ENCODE measurements around the gene SCARB1.

SCARB1 gene

DNA sequence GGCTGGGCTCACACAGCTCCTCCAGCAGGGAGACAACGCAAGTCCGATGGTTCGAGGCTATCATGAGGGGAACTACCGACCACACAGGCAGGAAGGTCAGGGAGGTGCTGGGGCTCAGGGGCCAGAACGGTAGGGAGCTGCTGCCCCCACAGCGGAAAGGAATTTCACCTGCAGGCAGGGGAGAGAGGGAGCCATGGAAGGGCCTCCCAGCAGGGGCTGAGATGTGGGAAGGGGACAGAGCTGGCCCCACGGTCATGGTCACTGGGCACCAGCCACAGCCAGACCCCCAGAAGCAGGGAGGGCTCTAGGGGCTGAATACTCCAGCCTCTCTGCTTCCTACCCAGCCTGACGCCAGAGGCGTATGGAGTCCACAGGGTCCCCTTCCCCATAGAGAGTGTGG lies 103.1 kb downstream of the SCARB1 start:
- no peak for DNase-seq (ENCODE audit: low spot score)

DNA sequence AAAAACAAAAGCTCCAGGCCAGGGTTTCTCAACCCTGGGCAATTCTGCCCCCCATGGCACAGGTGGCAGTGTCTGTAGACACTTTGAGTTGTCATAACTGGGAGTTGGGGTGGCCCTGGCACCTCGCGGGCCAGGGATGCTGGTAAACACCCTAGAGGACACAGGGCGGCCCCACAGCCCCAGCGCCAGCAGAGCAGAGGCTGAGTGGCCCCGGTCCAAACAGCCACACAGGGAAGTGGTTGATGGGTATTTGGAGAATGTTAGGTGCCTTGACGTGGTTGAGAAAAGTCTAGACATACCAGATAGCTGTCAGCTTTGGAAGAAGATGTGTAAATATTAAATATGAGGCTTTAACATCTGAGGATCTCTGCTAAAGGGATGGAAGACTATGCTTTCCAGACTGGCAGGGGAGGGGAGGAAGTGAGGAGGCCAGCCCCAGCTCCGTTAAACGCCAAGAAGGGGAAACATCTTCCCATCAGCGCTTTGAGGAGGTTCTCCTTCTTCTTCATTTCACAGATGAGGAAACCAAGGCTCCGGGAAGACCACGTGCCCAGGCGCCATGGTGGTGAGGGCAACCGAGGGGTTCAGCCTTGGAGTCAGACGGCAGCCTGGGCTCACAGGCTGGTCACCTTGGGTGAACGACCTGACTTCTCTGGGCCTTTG lies 103.7 kb downstream of the SCARB1 start:
- DNase-seq (ENCODE audit: low spot score) = no peak

DNA sequence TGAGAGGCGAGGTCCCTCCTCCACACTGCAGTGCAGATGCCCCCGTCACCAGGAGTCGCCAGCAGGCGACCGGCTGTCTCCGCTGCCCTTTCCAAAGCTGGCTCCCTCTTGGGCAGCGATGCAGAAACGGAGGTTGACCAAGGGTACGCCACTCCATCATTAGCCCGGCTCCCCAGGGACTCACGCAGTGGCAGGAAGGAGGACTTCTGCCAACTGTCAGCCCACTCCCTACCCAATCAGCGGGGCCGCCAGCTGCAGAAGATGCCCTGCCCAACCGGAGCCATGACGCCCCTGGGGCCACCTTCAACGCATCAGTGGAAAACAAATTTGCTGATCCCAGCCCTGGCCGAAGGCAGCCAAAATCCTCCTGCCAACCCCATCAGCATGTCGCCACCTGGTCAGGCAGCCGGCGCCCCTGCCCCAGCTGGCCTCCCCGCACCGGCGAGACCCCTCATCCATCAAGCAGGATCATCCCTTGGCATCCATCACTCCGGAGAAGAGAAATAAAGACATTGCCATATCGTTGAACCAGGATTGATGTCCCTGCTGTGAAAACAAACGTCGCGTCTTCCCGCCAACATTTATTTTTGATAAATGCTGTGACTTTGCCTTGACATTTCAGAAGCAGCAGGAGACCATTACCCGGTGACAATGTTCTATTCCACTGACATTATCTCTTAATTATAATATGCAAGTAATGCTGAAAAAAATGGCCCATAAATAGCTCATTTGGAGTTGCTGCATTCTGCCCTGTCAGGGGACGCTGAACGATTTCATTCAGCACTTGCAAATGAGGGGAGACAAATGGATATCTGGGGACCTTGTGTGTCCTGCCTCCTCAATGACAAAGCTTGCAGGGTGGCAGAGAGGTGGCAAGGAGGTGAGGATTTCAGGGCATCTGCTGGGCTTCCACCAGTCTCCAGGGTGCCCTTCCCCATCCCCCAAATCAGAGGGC lies 105.1 kb downstream of the SCARB1 start:
- DNase-seq (ENCODE audit: low spot score) = no peak

GRCh38 chr12:124757329-124757728 lies 106.3 kb downstream of the SCARB1 start:
- no peak for DNase-seq (ENCODE audit: low spot score)

- no peak for DNase-seq (ENCODE audit: low spot score)
These were observed 106.9 kb downstream of the SCARB1 start for GRCh38 chr12:124756760-124757159.

- DNase-seq (ENCODE audit: low spot score) = no peak
These were observed 107.5 kb downstream of the SCARB1 start for GRCh38 chr12:124756166-124756565.

GRCh38 chr12:124755801-124756148 lies 107.9 kb downstream of the SCARB1 start:
- no peak for DNase-seq (ENCODE audit: low spot score)

GRCh38 chr12:124754949-124755800 lies 108.5 kb downstream of the SCARB1 start:
- DNase-seq (ENCODE audit: low spot score) = peak; percentile 81

GRCh38 chr12:124754491-124754890 lies 109.2 kb downstream of the SCARB1 start:
- no peak for DNase-seq (ENCODE audit: low spot score)

DNA sequence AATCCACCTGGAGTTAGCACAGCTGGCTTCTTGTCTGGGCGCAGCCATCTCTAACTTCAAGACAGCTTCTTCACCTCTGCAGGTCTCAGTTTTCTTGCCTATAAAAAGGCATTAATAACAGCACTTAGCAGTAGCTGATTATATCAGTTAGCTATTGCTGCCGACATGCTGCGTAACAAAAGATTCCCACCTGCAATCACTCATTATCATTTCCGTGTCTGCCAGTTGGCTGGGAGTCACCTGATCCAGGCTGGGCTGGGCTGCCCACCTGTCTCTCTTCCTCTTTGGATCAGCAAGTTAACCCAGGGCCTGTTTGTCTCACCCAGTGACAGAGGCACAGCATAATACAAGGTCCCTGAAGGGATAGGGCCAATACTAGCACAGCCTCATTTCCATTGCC lies 109.7 kb downstream of the SCARB1 start:
- no peak for DNase-seq (ENCODE audit: low spot score)

DNA sequence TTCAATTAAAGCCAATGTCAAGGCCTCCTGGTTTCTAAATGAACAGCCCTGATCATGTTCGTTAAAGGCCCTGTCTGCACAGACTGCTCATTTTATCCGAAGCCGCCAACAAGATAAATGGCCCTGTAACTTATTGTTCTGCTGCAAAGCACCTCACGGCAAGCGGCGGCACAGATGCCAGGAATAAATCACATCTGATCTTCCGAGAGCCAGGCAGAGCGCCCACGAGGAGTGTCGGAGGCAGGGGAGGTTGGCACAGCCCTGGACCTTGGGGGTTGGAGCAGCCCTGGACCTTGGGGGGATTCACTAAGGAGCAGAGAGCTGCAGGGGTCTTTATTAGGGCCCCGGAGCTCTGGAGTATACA lies 110.5 kb downstream of the SCARB1 start:
- no peak for DNase-seq (ENCODE audit: low spot score)

DNA sequence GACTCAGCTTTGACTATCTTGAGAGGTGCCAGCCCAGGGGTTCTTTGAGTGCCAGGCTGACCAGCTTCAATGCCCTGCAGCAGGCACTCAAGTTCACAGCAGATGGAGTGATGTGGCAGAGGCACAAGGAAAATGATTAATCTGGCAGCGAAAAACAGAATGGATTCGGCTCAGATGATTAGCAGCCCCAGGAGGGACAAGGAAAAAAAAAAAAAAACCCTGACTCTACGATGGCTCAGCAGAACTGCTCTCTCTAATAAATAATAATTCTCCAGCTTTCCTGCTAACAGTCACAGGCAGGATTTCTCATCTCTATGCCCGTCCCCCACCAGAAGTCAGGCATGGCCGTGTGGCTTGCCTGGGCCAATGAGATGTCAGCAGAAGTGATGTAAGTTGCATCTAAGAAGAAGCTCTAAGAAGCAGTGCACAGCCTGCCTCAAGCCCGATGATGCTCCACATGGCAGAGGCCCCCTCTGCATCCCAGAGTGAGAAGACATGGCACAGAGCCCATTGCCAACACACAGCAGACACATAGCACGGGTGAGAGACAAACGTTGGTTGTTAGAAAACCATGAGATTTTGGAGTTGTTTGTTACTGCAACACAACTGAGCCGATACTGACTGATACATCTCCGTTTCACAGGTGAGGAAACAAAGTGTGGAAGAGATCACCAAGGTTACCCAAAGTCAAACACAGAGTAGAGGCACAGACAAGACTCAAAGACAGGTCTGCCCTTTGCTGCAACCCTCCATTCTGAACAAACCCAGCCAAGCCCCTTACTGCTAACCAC lies 111.0 kb downstream of the SCARB1 start:
- peak; percentile 65 for DNase-seq (ENCODE audit: low spot score)

- no peak for DNase-seq (ENCODE audit: low spot score)
These were observed 111.9 kb downstream of the SCARB1 start for GRCh38 chr12:124751654-124752355.

DNA sequence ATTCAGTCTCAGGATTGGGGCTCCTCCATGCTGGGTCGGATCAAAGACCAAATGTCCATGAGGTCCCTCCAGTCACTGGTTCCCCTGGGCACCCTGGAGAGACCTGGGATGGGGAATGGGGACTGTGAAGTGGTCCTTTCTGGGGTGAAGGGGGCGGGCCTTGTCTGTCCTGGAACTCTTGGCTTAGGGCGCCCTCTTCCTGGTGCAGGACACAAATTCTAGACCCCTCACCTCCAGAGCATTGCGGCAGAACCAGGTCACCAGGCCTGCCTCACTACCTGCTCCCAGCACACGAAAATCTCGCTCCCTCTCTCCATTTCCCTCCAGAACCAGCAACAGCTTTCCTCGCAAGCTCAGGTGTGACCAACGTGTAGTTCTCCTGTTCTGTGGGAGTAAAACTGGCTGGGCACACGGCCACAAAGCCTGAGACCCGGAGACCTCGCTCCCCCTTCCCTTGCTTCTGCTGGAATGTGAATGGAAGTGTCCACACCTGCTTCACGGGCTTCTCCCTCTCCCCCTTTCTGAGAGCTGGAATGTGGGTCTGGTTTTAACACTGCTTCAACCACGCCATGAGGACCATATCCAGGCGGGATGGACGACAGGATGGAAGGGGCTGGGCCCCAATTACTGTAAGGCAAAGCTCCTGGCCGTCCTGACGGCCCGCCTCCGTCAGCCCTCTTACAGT lies 112.7 kb downstream of the SCARB1 start:
- DNase-seq (ENCODE audit: low spot score) = peak; percentile 72

DNA sequence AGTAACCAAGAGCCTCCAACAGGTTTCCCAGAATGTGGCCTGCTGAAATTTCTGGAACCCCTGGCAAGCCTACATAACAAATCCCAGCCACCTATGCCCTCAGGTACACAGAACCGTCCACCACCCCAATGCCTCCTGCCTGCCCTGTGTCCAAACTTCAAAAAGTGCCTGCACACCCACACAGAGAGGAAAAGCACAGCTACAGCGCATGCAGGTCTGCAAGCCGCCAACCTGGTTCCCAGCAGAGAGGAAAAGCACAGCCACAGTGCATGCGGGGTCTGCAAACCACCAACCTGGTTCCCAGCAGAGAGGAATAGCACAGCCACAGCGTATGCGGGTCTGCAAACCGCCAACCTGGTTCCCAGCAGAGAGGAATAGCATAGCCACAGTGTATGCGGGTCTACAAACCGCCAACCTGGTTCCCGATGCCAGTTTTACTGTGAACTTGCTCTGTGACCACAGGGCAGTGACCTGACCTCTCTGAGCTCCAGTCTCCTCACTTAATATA lies 113.5 kb downstream of the SCARB1 start:
- no peak for DNase-seq (ENCODE audit: low spot score)

DNA sequence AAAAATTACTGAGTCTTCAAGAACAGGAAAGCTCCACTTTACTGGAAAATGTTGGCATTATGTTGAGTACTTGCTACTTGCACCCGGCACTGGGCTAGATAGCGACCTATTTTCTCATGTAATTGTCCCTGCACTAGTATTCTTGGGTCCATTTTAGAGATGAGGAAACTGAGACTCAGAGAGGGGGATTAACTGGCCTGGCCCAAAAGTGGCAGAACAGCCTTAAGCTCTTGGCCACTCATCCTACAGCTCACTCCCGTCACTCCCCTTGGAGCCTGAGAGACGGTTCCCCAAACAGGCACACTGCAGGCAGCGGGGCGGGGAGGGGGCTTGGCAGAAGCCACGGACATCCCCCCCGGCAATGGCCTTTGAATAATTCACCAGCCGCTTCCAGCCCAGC lies 113.9 kb downstream of the SCARB1 start:
- no peak for DNase-seq (ENCODE audit: low spot score)

- no peak for DNase-seq (ENCODE audit: low spot score)
These were observed 116.1 kb downstream of the SCARB1 start for GRCh38 chr12:124747426-124748161.

GRCh38 chr12:124746649-124747425 lies 116.8 kb downstream of the SCARB1 start:
- no peak for DNase-seq (ENCODE audit: low spot score)
